DND-41 (cell line): Measurements from ENCODE around the gene SLC7A1.

Experiments used
- ATAC-seq: fragments of 200-7000 bp; cut with Tn5 transposase; 3 replicates; pipeline ENCODE4 v1.9.1; 2021; ENCODE audit warnings: low read depth; ENCODE audit not compliant: insufficient read depth
- DNase-seq: peaks from one replicate; pipeline ENCODE4 v3.0.0-alpha.2; 2020
- H2AFZ ChIP-seq: 2 replicates; pipeline ENCODE4 v1.6.0; 2012; ENCODE audit warnings: low read depth, low read length
- H3K27ac ChIP-seq: 2 replicates; pipeline ENCODE4 v1.5.1; 2012; ENCODE audit warnings: low read length, inconsistent platforms
- H3K27me3 ChIP-seq: fragments of 200-600 bp; sonication (generic); 2 replicates; pipeline ENCODE4 v1.6.0; 2012; ENCODE audit warnings: low read length, mild to moderate bottlenecking, inconsistent platforms; ENCODE audit not compliant: insufficient read depth, poor library complexity
- H3K36me3 ChIP-seq: 2 replicates; pipeline ENCODE4 v1.5.1; 2012; ENCODE audit warnings: low read length, inconsistent platforms; ENCODE audit not compliant: insufficient read depth
- H3K4me1 ChIP-seq: 2 replicates; pipeline ENCODE4 v1.5.1; 2012; ENCODE audit warnings: mild to moderate bottlenecking, low read length; ENCODE audit not compliant: insufficient read depth
- H3K4me2 ChIP-seq: 2 replicates; pipeline ENCODE4 v1.6.0; 2012; ENCODE audit warnings: mild to moderate bottlenecking, moderate library complexity, low read length, inconsistent platforms; ENCODE audit not compliant: insufficient read depth
- H3K4me3 ChIP-seq, 2 experiments: fragments of 200-600 bp in 1 of 2; shearing (Covaris generic) in 1 of 2; 2 replicates each; pipeline ENCODE4 v1.5.1; 2012 to 2016; ENCODE audit warnings: inconsistent platforms in 2 of 2, low read length in 2 of 2, mild to moderate bottlenecking in 2 of 2, low read depth in 1 of 2, moderate library complexity in 1 of 2
- H3K79me2 ChIP-seq: 2 replicates; pipeline ENCODE4 v1.6.0; 2012; ENCODE audit warnings: low read length, inconsistent platforms; ENCODE audit not compliant: insufficient read depth
- H3K9ac ChIP-seq: 2 replicates; pipeline ENCODE4 v1.6.0; 2012; ENCODE audit warnings: low read depth, mild to moderate bottlenecking, inconsistent platforms, low read length, moderate library complexity
- H3K9me3 ChIP-seq: 2 replicates; pipeline ENCODE4 v1.5.1; 2012; ENCODE audit warnings: low read length, moderate library complexity, mild to moderate bottlenecking, inconsistent platforms; ENCODE audit not compliant: insufficient read depth, severe bottlenecking
- H4K20me1 ChIP-seq: 2 replicates; pipeline ENCODE4 v1.6.0; 2012; ENCODE audit warnings: low read length; ENCODE audit not compliant: insufficient read depth
- EZH2 ChIP-seq: IDR thresholded peaks from 3 replicates; pipeline ENCODE4 v1.6.1; 2012; ENCODE audit warnings: borderline replicate concordance, low read depth, mild to moderate bottlenecking, moderate library complexity, low read length, inconsistent platforms; ENCODE audit not compliant: severe bottlenecking
- TF ChIP-seq, protein P1 (sequence below): IDR thresholded peaks from 2 replicates; pipeline ENCODE4 v1.5.1; 2012; ENCODE audit warnings: borderline replicate concordance, low read length, moderate library complexity, mild to moderate bottlenecking; ENCODE audit not compliant: poor library complexity, severe bottlenecking; ENCODE audit errors: extremely low read depth

SLC7A1 gene

DNA sequence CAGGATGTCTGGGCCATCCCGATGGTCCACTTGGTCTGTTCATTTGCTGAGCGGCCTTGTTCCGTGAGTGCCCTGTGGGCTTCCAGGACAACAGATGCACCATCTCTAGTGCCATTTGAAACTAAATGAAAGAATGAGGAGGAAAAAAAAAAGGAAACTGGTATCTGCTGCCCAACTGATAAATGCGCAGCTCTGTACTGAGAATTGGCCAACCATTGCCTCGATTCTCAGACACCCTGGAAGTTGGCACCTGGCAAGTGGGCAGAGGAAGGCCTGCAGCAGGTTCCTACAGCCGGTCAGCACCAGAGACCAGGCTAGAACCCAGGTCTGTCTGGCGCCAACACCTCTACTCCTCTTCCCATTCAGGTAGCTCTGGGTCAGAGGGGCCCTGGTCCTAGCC is 18.9 kb downstream of the SLC7A1 start:
- Histone ChIP-seq H3K4me2 (no peak overlapping the region), H2AFZ (no peak overlapping the region), H4K20me1 (peaks cover 96% of the 10 kb centered on the region), H3K9ac (no peak overlapping the region), H3K9me3 (no peaks in the 10 kb centered on the region), H3K4me1 (no peaks in the 10 kb centered on the region), H3K79me2 (peaks cover 100% of the 10 kb centered on the region), H3K27ac (no peak overlapping the region), H3K27me3 (no peaks in the 10 kb centered on the region), H3K36me3 (peaks cover 23% of the 10 kb centered on the region), H3K4me3 (no peak overlapping the region)
- ATAC-seq (no peak), DNase-seq (no peak)
- TF ChIP-seq EZH2, result no peak
- TF ChIP-seq, protein P1, sequence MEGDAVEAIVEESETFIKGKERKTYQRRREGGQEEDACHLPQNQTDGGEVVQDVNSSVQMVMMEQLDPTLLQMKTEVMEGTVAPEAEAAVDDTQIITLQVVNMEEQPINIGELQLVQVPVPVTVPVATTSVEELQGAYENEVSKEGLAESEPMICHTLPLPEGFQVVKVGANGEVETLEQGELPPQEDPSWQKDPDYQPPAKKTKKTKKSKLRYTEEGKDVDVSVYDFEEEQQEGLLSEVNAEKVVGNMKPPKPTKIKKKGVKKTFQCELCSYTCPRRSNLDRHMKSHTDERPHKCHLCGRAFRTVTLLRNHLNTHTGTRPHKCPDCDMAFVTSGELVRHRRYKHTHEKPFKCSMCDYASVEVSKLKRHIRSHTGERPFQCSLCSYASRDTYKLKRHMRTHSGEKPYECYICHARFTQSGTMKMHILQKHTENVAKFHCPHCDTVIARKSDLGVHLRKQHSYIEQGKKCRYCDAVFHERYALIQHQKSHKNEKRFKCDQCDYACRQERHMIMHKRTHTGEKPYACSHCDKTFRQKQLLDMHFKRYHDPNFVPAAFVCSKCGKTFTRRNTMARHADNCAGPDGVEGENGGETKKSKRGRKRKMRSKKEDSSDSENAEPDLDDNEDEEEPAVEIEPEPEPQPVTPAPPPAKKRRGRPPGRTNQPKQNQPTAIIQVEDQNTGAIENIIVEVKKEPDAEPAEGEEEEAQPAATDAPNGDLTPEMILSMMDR, result no peak

DNA sequence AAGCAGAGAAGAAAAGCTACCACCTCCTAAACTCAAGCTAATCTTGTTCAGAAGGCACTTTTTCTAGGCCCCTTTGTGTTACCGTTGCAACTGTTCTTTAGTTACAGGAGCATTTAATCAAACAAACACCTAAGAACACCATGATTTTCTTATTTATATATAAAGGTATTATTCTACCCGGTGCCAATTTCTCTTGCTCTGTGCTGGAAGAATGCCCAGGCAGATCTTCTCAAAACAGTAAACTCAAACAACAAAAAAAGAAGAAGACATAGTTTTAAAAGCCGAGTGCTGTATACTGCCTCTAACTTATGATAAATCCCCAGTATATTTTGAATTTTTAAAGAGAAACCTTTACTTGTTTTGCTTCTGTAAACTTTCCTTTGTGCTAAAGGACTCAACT is 20.4 kb downstream of the SLC7A1 start:
- no peaks in the 10 kb centered on the region for H3K4me1 ChIP-seq
- no peak overlapping the region for H2AFZ ChIP-seq
- TF ChIP-seq EZH2, result no peak
- TF ChIP-seq, protein P1, result no peak
- peaks cover 96% of the 10 kb centered on the region for H4K20me1 ChIP-seq
- H3K4me2 ChIP-seq, result no peak overlapping the region
- no peak overlapping the region for H3K27ac ChIP-seq
- no peak overlapping the region for H3K4me3 ChIP-seq
- ATAC-seq (no peak), DNase-seq (no peak)
- no peaks in the 10 kb centered on the region for H3K9me3 ChIP-seq
- no peak overlapping the region for H3K9ac ChIP-seq
- peaks cover 100% of the 10 kb centered on the region for H3K79me2 ChIP-seq
- no peaks in the 10 kb centered on the region for H3K27me3 ChIP-seq
- peaks cover 25% of the 10 kb centered on the region for H3K36me3 ChIP-seq

DNA sequence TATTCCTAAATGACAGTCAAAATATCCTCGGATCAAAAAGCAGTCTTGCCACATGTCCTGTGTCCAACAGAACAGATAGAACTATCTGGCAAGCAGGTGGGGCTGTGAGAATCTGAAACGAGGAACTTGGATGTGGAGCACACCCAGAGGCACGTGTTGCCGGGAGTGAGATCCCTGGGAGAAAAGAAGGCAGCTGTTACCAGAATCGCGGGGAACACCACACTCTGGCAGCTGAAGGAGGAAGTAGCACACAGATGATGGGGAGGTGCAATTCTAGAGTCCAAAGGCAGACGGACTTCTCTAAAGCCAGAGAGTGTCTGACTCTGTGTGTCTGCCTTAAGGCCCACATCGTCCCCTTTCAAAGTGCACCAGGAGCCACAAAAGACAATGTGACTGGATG is 22.3 kb downstream of the SLC7A1 start:
- no peak for ATAC-seq
- no peaks in the 10 kb centered on the region for H3K9me3 ChIP-seq
- no peak overlapping the region for H3K4me3 ChIP-seq
- no peak overlapping the region for H3K9ac ChIP-seq
- no peak for TF ChIP-seq EZH2
- TF ChIP-seq, protein P1, result no peak
- H4K20me1 ChIP-seq, result peaks cover 97% of the 10 kb centered on the region
- no peaks in the 10 kb centered on the region for H3K4me1 ChIP-seq
- H3K79me2 ChIP-seq, result peaks cover 100% of the 10 kb centered on the region
- H3K27ac ChIP-seq, result no peak overlapping the region
- no peaks in the 10 kb centered on the region for H3K27me3 ChIP-seq
- H3K4me2 ChIP-seq, result no peak overlapping the region
- no peak for DNase-seq
- peaks cover 31% of the 10 kb centered on the region for H3K36me3 ChIP-seq
- no peak overlapping the region for H2AFZ ChIP-seq

DNA sequence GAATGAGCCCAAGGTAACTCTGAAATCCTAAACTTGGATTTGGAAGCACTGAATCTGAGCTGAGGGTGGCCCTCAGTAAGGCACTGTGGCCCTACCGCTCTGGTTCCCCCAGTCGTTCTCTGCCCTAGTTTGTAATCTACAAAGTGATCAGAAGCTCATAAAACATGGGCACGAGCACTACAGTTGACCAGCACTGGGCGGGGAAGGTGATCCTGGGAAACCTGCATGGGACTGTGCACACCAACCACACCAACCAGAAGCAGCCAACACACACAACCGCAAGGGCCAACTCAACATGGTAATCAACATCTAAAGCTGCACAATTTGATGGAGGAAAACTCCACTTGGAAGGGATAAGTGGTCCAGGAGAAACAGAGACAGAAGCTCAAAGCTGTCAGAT is 22.9 kb downstream of the SLC7A1 start:
- Histone ChIP-seq H3K9me3 (no peaks in the 10 kb centered on the region), H2AFZ (no peak overlapping the region), H3K4me3 (no peak overlapping the region), H3K36me3 (peaks cover 31% of the 10 kb centered on the region), H4K20me1 (peaks cover 96% of the 10 kb centered on the region), H3K27me3 (no peaks in the 10 kb centered on the region), H3K9ac (no peak overlapping the region), H3K4me1 (no peaks in the 10 kb centered on the region), H3K27ac (no peak overlapping the region), H3K79me2 (peaks cover 100% of the 10 kb centered on the region), H3K4me2 (no peak overlapping the region)
- ATAC-seq, result no peak
- no peak for DNase-seq
- no peak for TF ChIP-seq EZH2
- TF ChIP-seq, protein P1, result no peak
